ENCODE measurements around the gene SOSTDC1. TPM values are rescaled to one million over a fixed set of nuclear protein-coding genes. Genes with fewer than 3 reads are reported as not detected.

SOSTDC1 gene
- polyA plus RNA-seq, 3 donors: not detected

- Histone ChIP-seq H3K36me3 (replicated peaks in 1 of 2; ENCODE audit: control insufficient read depth in 1 of 2, insufficient read depth in 2 of 2, low read length in 2 of 2) (no peaks in the 10 kb centered on the region), H3K9me3 (replicated peaks in 1 of 2; ENCODE audit: control insufficient read depth in 1 of 2, insufficient read depth in 1 of 2, low read length in 2 of 2) (no peaks in the 10 kb centered on the region), H3K27me3 (ENCODE audit: control insufficient read depth in 2 of 2, insufficient read depth in 2 of 2, low read length in 2 of 2) (peaks cover 17 to 32% of the 10 kb centered on the region in 2 donors), H3K4me3 (replicated peaks in 1 of 3; ENCODE audit: low read depth in 2 of 3, low read length in 3 of 3) (peak overlapping the region in 1 of 3 experiments; percentile 77), H3K27ac (ENCODE audit: low read depth in 1 of 2, low read length in 2 of 2) (no peak overlapping the region), H3K79me2 (ENCODE audit: insufficient read depth, low read length) (no peaks in the 10 kb centered on the region), H3K4me2 (replicated peaks; ENCODE audit: extremely low read depth, low read length, poor library complexity, severe bottlenecking) (peak overlapping the region; percentile 97), H3K9ac (ENCODE audit: insufficient read depth, low read length, poor library complexity, severe bottlenecking) (no peak overlapping the region), H4K20me1 (ENCODE audit: insufficient read depth, low read length) (no peaks in the 10 kb centered on the region), H2AFZ (ENCODE audit: insufficient read depth, low read depth, low read length, poor library complexity, severe bottlenecking) (peak overlapping the region; percentile 96), H3K4me1 (ENCODE audit: control insufficient read depth in 1 of 2, insufficient read depth in 2 of 2, low read length in 2 of 2) (peaks cover 19 to 24% of the 10 kb centered on the region in 2 donors)
- H3K9me3 Mint-ChIP-seq: peaks cover 0 to 4% (median 0%) of the 10 kb centered on the region in 7 donors
- TF ChIP-seq, protein P1, sequence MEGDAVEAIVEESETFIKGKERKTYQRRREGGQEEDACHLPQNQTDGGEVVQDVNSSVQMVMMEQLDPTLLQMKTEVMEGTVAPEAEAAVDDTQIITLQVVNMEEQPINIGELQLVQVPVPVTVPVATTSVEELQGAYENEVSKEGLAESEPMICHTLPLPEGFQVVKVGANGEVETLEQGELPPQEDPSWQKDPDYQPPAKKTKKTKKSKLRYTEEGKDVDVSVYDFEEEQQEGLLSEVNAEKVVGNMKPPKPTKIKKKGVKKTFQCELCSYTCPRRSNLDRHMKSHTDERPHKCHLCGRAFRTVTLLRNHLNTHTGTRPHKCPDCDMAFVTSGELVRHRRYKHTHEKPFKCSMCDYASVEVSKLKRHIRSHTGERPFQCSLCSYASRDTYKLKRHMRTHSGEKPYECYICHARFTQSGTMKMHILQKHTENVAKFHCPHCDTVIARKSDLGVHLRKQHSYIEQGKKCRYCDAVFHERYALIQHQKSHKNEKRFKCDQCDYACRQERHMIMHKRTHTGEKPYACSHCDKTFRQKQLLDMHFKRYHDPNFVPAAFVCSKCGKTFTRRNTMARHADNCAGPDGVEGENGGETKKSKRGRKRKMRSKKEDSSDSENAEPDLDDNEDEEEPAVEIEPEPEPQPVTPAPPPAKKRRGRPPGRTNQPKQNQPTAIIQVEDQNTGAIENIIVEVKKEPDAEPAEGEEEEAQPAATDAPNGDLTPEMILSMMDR (IDR thresholded peaks at IDR 0.05): no peak
- WGBS (ENCODE audit: insufficient coverage): no CpG with 5 or more reads among the region's 10 CpGs
- H3K4me1 Mint-ChIP-seq: peaks cover 28% of the 10 kb centered on the region
- peaks cover 0 to 1% of the 10 kb centered on the region in 2 donors for H3K36me3 Mint-ChIP-seq
- H3K4me3 Mint-ChIP-seq: peak overlapping the region; percentile 88 to 96
- H3K27me3 Mint-ChIP-seq (ENCODE audit: low read depth in 3 of 3): peaks cover 34 to 59% (median 36%) of the 10 kb centered on the region in 3 donors
- intact Hi-C loops (cut with micrococcal nuclease): no loop called here
- DNase-seq: no peak
- peak overlapping the region in 1 of 7 donors; percentile 89 for H3K27ac Mint-ChIP-seq
Measured at GRCh38 chr7:16419859-16420258, 45.7 kb downstream of the SOSTDC1 start.

DNA sequence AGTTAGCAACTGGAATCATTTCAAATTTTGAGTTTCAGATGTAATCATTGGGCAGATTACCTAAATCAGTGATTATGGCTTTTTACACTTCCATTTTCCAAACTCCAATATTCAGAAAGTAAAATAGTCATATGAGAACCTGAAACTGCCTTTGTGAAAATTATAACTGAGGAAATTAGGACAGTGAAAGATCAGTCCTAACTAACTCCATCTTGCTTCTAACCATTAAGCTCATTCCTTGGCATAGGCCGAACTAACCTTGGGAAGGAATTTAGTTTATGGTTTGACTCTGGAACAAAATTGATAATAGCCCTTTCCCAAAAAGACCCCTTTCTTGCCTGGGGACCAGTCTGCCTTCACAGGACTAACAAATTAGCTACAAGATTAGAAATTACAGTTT, 46.4 kb downstream of the SOSTDC1 start:
- Histone ChIP-seq H3K27me3 (ENCODE audit: control insufficient read depth in 2 of 2, insufficient read depth in 2 of 2, low read length in 2 of 2) (peaks cover 21 to 38% of the 10 kb centered on the region in 2 donors), H3K79me2 (ENCODE audit: insufficient read depth, low read length) (no peaks in the 10 kb centered on the region), H3K9ac (ENCODE audit: insufficient read depth, low read length, poor library complexity, severe bottlenecking) (no peak overlapping the region), H2AFZ (ENCODE audit: insufficient read depth, low read depth, low read length, poor library complexity, severe bottlenecking) (no peak overlapping the region), H3K4me1 (ENCODE audit: control insufficient read depth in 1 of 2, insufficient read depth in 2 of 2, low read length in 2 of 2) (peaks cover 19 to 24% of the 10 kb centered on the region in 2 donors), H3K4me3 (replicated peaks in 1 of 3; ENCODE audit: low read depth in 2 of 3, low read length in 3 of 3) (no peak overlapping the region), H3K36me3 (replicated peaks in 1 of 2; ENCODE audit: control insufficient read depth in 1 of 2, insufficient read depth in 2 of 2, low read length in 2 of 2) (no peaks in the 10 kb centered on the region), H3K27ac (ENCODE audit: low read depth in 1 of 2, low read length in 2 of 2) (no peak overlapping the region), H4K20me1 (ENCODE audit: insufficient read depth, low read length) (no peaks in the 10 kb centered on the region), H3K4me2 (replicated peaks; ENCODE audit: extremely low read depth, low read length, poor library complexity, severe bottlenecking) (no peak overlapping the region), H3K9me3 (replicated peaks in 1 of 2; ENCODE audit: control insufficient read depth in 1 of 2, insufficient read depth in 1 of 2, low read length in 2 of 2) (no peaks in the 10 kb centered on the region)
- no peak overlapping the region for H3K27ac Mint-ChIP-seq
- WGBS (ENCODE audit: insufficient coverage): no CpG with 5 or more reads among the region's 1 CpG
- peaks cover 0 to 4% (median 0%) of the 10 kb centered on the region in 7 donors for H3K9me3 Mint-ChIP-seq
- peaks cover 37 to 62% (median 39%) of the 10 kb centered on the region in 3 donors for H3K27me3 Mint-ChIP-seq (ENCODE audit: low read depth in 3 of 3)
- intact Hi-C loops (cut with micrococcal nuclease): no loop called here
- TF ChIP-seq, protein P1 (IDR thresholded peaks at IDR 0.05): no peak
- DNase-seq: no peak
- peaks cover 28% of the 10 kb centered on the region for H3K4me1 Mint-ChIP-seq
- peak overlapping the region in 1 of 2 donors; percentile 96 for H3K4me3 Mint-ChIP-seq
- peaks cover 0 to 1% of the 10 kb centered on the region in 2 donors for H3K36me3 Mint-ChIP-seq
